ENCODE measurements around the gene ARID2. TPM values are rescaled to one million over a fixed set of nuclear protein-coding genes. Genes with fewer than 3 reads are reported as not detected.

Gene ARID2
- total RNA-seq, 2 experiments from 2014 or later, result 30.1 to 44.9 TPM

- Histone ChIP-seq H4K20me1 (ENCODE audit: insufficient read depth, low read length) (no peaks in the 10 kb centered on the region), H3K4me3 (ENCODE audit: low read depth, low read length, poor library complexity, severe bottlenecking) (no peak overlapping the region), H2AFZ (ENCODE audit: low read length) (peak overlapping the region; percentile 34; the same call in 1 of the 2 replicates), H3K9me3 (ENCODE audit: low read length) (no peaks in the 10 kb centered on the region), H3K27ac (ENCODE audit: low read depth, low read length, poor library complexity, severe bottlenecking) (no peak overlapping the region), H3K4me1 (ENCODE audit: insufficient read depth, low read length, poor library complexity, severe bottlenecking) (peaks cover 18% of the 10 kb centered on the region), H3K9me2 (ENCODE audit: insufficient read depth, low read length) (no peaks in the 10 kb centered on the region), H3K79me2 (ENCODE audit: insufficient read depth, low read depth, low read length) (no peaks in the 10 kb centered on the region), H3K4me2 (ENCODE audit: low read length) (no peak overlapping the region), H3K36me3 (ENCODE audit: insufficient read depth, low read length) (no peaks in the 10 kb centered on the region)
- CTCF ChIA-PET (ENCODE audit: unreplicated experiment), result no interaction called here
- BruUV-seq (replicated peaks), result no TSS peak
- POLR2A ChIA-PET, result interaction anchor here (0.5 to 0.6 kb wide), 3 partner anchors 12 to 698 kb away, joined by 3 to 4 read pairs (median 3); no protein-coding TSS in a partner anchor
- no peak for TF ChIP-seq EZH2phosphoT487 (IDR thresholded peaks at IDR 0.05; ENCODE audit: borderline replicate concordance, low read depth, low read length)
- no peak for TF ChIP-seq CTCF (conservative IDR thresholded peaks at IDR 0.05; ENCODE audit: low read length)
- intact Hi-C loops (cut with micrococcal nuclease; ENCODE audit: unreplicated experiment), result no loop called here
- DNase-seq (ENCODE audit: low spot score), result no peak
Measured at GRCh38 chr12:45707241-45707857, 22.2 kb upstream of the ARID2 start.

DNA sequence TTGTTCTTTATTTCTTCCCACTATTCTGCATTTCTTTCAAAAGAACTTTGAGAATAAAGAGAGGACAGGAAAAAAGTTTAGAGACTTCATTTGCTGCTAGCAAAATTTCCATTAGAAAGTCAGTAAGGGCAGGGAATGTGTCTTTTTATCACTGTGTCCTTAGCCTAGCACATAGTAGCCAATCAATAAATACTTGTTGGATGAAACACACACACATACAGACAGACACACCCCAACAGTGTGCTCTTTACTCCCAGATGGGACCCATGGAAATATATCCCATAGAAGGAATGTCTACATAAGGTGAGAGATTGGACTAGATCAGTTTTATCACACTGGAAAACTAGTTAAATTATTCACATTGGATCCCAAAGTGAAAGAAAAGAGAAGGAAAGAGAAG is 21.1 kb upstream of the ARID2 start:
- H3K9me2 ChIP-seq (ENCODE audit: insufficient read depth, low read length), result no peaks in the 10 kb centered on the region
- no peak for TF ChIP-seq EZH2phosphoT487 (IDR thresholded peaks at IDR 0.05; ENCODE audit: borderline replicate concordance, low read depth, low read length)
- no TSS peak for BruUV-seq (replicated peaks)

DNA sequence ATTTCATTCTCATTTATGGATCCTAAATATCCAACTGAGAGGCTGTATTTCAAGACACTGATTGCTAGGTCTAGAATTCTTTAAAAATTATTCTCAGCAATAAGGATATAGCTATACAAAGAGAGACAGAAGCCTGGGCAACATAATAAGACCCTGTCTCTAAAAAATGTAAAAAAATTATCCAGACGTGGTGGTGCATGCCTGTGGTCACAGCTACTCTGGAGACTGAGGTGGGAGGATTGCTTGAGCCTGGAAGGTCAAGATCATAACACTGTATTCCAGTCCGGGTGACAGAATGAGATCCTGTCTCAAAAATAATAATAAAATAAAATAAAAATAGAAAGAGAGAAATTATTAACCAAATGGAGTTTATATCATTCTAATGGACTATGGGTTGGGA is 20.6 kb upstream of the ARID2 start:
- H3K4me3 ChIP-seq (ENCODE audit: low read depth, low read length, poor library complexity, severe bottlenecking), result no peak overlapping the region
- ChIA-PET POLR2A (interaction anchor here (0.9 to 1.7 kb wide), 2 partner anchors 11 to 19 kb away, joined by 3 to 6 read pairs; no protein-coding TSS in a partner anchor), CTCF (ENCODE audit: unreplicated experiment) (no interaction called here)
- DNase-seq (ENCODE audit: low spot score), result no peak
- no peak overlapping the region for H3K27ac ChIP-seq (ENCODE audit: low read depth, low read length, poor library complexity, severe bottlenecking)
- no peaks in the 10 kb centered on the region for H3K79me2 ChIP-seq (ENCODE audit: insufficient read depth, low read depth, low read length)
- intact Hi-C loops (cut with micrococcal nuclease; ENCODE audit: unreplicated experiment), result no loop called here
- H3K4me1 ChIP-seq (ENCODE audit: insufficient read depth, low read length, poor library complexity, severe bottlenecking), result peaks cover 17% of the 10 kb centered on the region
- H2AFZ ChIP-seq (ENCODE audit: low read length), result no peak overlapping the region
- H4K20me1 ChIP-seq (ENCODE audit: insufficient read depth, low read length), result no peaks in the 10 kb centered on the region
- H3K9me3 ChIP-seq (ENCODE audit: low read length), result no peaks in the 10 kb centered on the region
- TF ChIP-seq CTCF (conservative IDR thresholded peaks at IDR 0.05; ENCODE audit: low read length), result no peak
- TF ChIP-seq EZH2phosphoT487 (IDR thresholded peaks at IDR 0.05; ENCODE audit: borderline replicate concordance, low read depth, low read length), result no peak
- BruUV-seq (replicated peaks), result no TSS peak
- H3K36me3 ChIP-seq (ENCODE audit: insufficient read depth, low read length), result no peaks in the 10 kb centered on the region
- H3K9me2 ChIP-seq (ENCODE audit: insufficient read depth, low read length), result no peaks in the 10 kb centered on the region
- no peak overlapping the region for H3K4me2 ChIP-seq (ENCODE audit: low read length)

More for the DNA sequence above, 21.1 kb upstream of the ARID2 start:
- Histone ChIP-seq H3K36me3 (ENCODE audit: insufficient read depth, low read length) (no peaks in the 10 kb centered on the region), H3K4me1 (ENCODE audit: insufficient read depth, low read length, poor library complexity, severe bottlenecking) (peaks cover 18% of the 10 kb centered on the region), H3K9me3 (ENCODE audit: low read length) (no peaks in the 10 kb centered on the region), H3K4me3 (ENCODE audit: low read depth, low read length, poor library complexity, severe bottlenecking) (no peak overlapping the region), H3K4me2 (ENCODE audit: low read length) (no peak overlapping the region), H3K79me2 (ENCODE audit: insufficient read depth, low read depth, low read length) (no peaks in the 10 kb centered on the region), H3K27ac (ENCODE audit: low read depth, low read length, poor library complexity, severe bottlenecking) (no peak overlapping the region), H4K20me1 (ENCODE audit: insufficient read depth, low read length) (no peaks in the 10 kb centered on the region), H2AFZ (ENCODE audit: low read length) (no peak overlapping the region)
- DNase-seq (ENCODE audit: low spot score), result no peak
- POLR2A ChIA-PET, result interaction anchor here (0.9 kb wide), 1 partner anchor 20 kb away, joined by 3 read pairs; no protein-coding TSS in a partner anchor
- CTCF ChIA-PET (ENCODE audit: unreplicated experiment), result no interaction called here
- intact Hi-C loops (cut with micrococcal nuclease; ENCODE audit: unreplicated experiment), result no loop called here

Measured in OCI-LY7 (cell line).